HepG2 (cell line): ENCODE data around the gene MOCS1. TPM values are rescaled to one million over a fixed set of nuclear protein-coding genes. Genes with fewer than 3 reads are reported as not detected.

Experiments
- ATF3 ChIP-seq: sonication (generic); formaldehyde crosslinking; IDR thresholded peaks from 2 replicates; pipeline ENCODE4 v1.4.0; 2020; ENCODE audit warnings: missing genetic modification reagents
- CTCF ChIP-seq: sonication (generic); formaldehyde crosslinking; IDR thresholded peaks from 2 replicates; pipeline ENCODE4 v1.5.0; 2020; ENCODE audit warnings: mild to moderate bottlenecking, missing genetic modification reagents, moderate library complexity
- ELF3 ChIP-seq: IDR thresholded peaks from 2 replicates; pipeline ENCODE4 v1.6.1; 2016; ENCODE audit warnings: missing genetic modification reagents, missing compliant biosample characterization
- FOXK1 ChIP-seq: sonication (generic); formaldehyde crosslinking; IDR thresholded peaks from 2 replicates; pipeline ENCODE4 v1.4.0; 2020; ENCODE audit warnings: low read depth, missing genetic modification reagents, borderline replicate concordance
- IKZF4 ChIP-seq: sonication (generic); formaldehyde crosslinking; IDR thresholded peaks from 2 replicates; pipeline ENCODE4 v1.5.1; 2020; ENCODE audit warnings: borderline replicate concordance, mild to moderate bottlenecking, low read depth, missing genetic modification reagents; ENCODE audit errors: not compliant biosample characterization
- KLF13 ChIP-seq: sonication (generic); formaldehyde crosslinking; IDR thresholded peaks from 2 replicates; pipeline ENCODE4 v1.4.0; 2020; ENCODE audit warnings: mild to moderate bottlenecking, missing genetic modification reagents
- MIER3 ChIP-seq: IDR thresholded peaks from 2 replicates; pipeline ENCODE4 v1.6.1; 2016; ENCODE audit warnings: missing compliant biosample characterization, borderline replicate concordance
- PATZ1 ChIP-seq: sonication (generic); formaldehyde crosslinking; IDR thresholded peaks from 2 replicates; pipeline ENCODE4 v1.4.0; 2020; ENCODE audit warnings: missing genetic modification reagents
- RAD21 ChIP-seq: fragments of 450-650 bp; formaldehyde crosslinking; IDR thresholded peaks from 2 replicates; pipeline ENCODE4 v1.5.0; 2020; ENCODE audit warnings: mild to moderate bottlenecking
- RFXANK ChIP-seq: IDR thresholded peaks from 2 replicates; pipeline ENCODE4 v1.6.1; 2016
- STAG1 ChIP-seq: sonication (generic); formaldehyde crosslinking; IDR thresholded peaks from 2 replicates; pipeline ENCODE4 v1.4.0; 2020; ENCODE audit warnings: missing genetic modification reagents
- TAF1 ChIP-seq: sonication (generic); formaldehyde crosslinking; IDR thresholded peaks from 2 replicates; pipeline ENCODE4 v1.4.0; 2020; ENCODE audit warnings: missing genetic modification reagents
- XRCC5 ChIP-seq: fragments of 200-400 bp; formaldehyde crosslinking; optimal IDR thresholded peaks from 2 replicates; pipeline ENCODE3; 2017; ENCODE audit warnings: mild to moderate bottlenecking, low read length
- YY1 ChIP-seq: IDR thresholded peaks from 2 replicates; pipeline ENCODE4 v1.6.1; 2011; ENCODE audit warnings: low read length, low read depth, moderate library complexity, mild to moderate bottlenecking; ENCODE audit not compliant: insufficient read depth, insufficient replicate concordance
- ZFP37 ChIP-seq: sonication (generic); formaldehyde crosslinking; IDR thresholded peaks from 2 replicates; pipeline ENCODE4 v1.4.0; 2020; ENCODE audit warnings: missing genetic modification reagents, borderline replicate concordance
- ZKSCAN5 ChIP-seq: sonication (generic); formaldehyde crosslinking; IDR thresholded peaks from 2 replicates; pipeline ENCODE4 v1.5.1; 2020; ENCODE audit warnings: mild to moderate bottlenecking, missing genetic modification reagents
- ZMAT3 ChIP-seq: sonication (generic); formaldehyde crosslinking; conservative IDR thresholded peaks from 2 replicates; pipeline ENCODE4 v1.7.0; 2021; ENCODE audit warnings: missing genetic modification reagents
- ZNF547 ChIP-seq: sonication (generic); formaldehyde crosslinking; IDR thresholded peaks from 2 replicates; pipeline ENCODE4 v1.5.1; 2020; ENCODE audit warnings: mild to moderate bottlenecking, missing genetic modification reagents
- ZNF609 ChIP-seq: sonication (generic); formaldehyde crosslinking; IDR thresholded peaks from 2 replicates; pipeline ENCODE4 v1.4.0; 2020; ENCODE audit warnings: mild to moderate bottlenecking, missing genetic modification reagents, borderline replicate concordance
- polyA plus RNA-seq, 8 experiments: library from polyadenylated mRNA; depleted of rRNA in 3 of 8; stranded (reverse) in 7 of 8; unstranded in 1 of 8; fragments of >200 nt; fragmentation: Illumina TruSeq in 4 of 8; extraction: Trizol in 4 of 8; gene quantifications; 2 replicates each; pipeline versions ENCODE4 v1.2.1 to v1.2.3, GENCODE V29; 2011 to 2016; ENCODE audit warnings: low read depth in 4 of 8, missing spikeins in 1 of 8, mixed read lengths in 1 of 8; ENCODE audit not compliant: insufficient read depth in 1 of 8
- total RNA-seq, 5 experiments: library from RNA; depleted of rRNA; stranded (reverse); fragments of >200 nt; fragmentation: Illumina TruSeq; extraction: Trizol; gene quantifications; 2 replicates each; pipeline ENCODE4 v1.2.3, GENCODE V29; 2016; ENCODE audit warnings: low read depth in 1 of 5

MOCS1 gene
- total and polyA plus RNA-seq, 2 of the 13 experiments (the other 11 are each of a cell fraction or from before 2014, with no cell fraction given), result 5.3 to 11.7 TPM

GRCh38 chr6:39865011-39865888 lies 69.0 kb downstream of the MOCS1 start (continued):
- TF ChIP-seq CTCF (CRISPR knock-in tag) (peak; percentile 86), STAG1 (CRISPR knock-in tag) (peak; percentile 79), ZNF547 (CRISPR knock-in tag) (no peak), ATF3 (CRISPR knock-in tag) (no peak), ZFP37 (CRISPR knock-in tag) (0 out of 2 replicates have a peak, but pooled peaks have one; percentile 25), ELF3 (CRISPR knock-in tag) (0 out of 2 replicates have a peak, but pooled peaks have one; percentile 30), KLF13 (CRISPR knock-in tag) (no peak), YY1 (peak; percentile 22), TAF1 (no peak), IKZF4 (CRISPR knock-in tag) (no peak), FOXK1 (CRISPR knock-in tag) (no peak), ZMAT3 (CRISPR knock-in tag) (no peak), PATZ1 (CRISPR knock-in tag) (peak; percentile 57; the same call in 1 of the 2 replicates), ZKSCAN5 (CRISPR knock-in tag) (no peak), XRCC5 (peak; percentile 30), MIER3 (CRISPR knock-in tag) (no peak), ZNF609 (CRISPR knock-in tag) (no peak), RAD21 (CRISPR knock-in tag) (peak; percentile 72), RFXANK (CRISPR knock-in tag) (no peak)
